Measurements from ENCODE around the gene KLHL33. TPM values are rescaled to one million over a fixed set of nuclear protein-coding genes. Genes with fewer than 3 reads are reported as not detected.

The KLHL33 gene
- total and polyA plus RNA-seq, 5 donors: 0.33 to 1.7 (median 0.68) TPM

DNA sequence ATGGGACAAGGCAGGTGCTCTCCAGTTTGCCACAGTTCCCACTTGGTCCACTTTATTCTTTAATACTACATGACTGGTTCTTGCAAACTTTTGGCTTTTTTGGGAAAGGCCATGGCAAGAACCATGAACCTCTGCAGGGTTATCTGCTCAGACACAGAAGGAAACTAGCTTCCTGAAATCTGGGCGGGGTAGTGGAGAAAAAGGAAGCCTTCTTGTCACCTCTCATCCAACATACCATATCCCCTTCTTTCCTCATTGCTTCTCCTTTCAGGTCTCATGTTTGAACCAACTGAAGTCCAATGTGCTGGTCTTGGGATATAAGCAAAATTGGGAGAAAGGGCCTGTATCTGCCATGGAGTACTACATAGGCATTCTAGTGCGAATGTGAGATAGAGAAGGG, 5.5 kb upstream of the KLHL33 start:
- H3K4me1 ChIP-seq (ENCODE audit: control insufficient read depth, insufficient read depth, low read length): no peaks in the 10 kb centered on the region
- DNase-seq (no peak), ATAC-seq (no peak)
- no peaks in the 10 kb centered on the region for H3K9me3 ChIP-seq (ENCODE audit: control insufficient read depth, low read length)
- no peak overlapping the region for H3K4me3 ChIP-seq (ENCODE audit: low read length)
- WGBS: 79% methylated on average over 2 of the region's 2 CpGs
- no peaks in the 10 kb centered on the region for H3K27me3 ChIP-seq (ENCODE audit: control insufficient read depth, insufficient read depth)
- H3K27ac ChIP-seq (ENCODE audit: low read length): no peak overlapping the region
- intact Hi-C loops (cut with DNase I): no loop called here

DNA sequence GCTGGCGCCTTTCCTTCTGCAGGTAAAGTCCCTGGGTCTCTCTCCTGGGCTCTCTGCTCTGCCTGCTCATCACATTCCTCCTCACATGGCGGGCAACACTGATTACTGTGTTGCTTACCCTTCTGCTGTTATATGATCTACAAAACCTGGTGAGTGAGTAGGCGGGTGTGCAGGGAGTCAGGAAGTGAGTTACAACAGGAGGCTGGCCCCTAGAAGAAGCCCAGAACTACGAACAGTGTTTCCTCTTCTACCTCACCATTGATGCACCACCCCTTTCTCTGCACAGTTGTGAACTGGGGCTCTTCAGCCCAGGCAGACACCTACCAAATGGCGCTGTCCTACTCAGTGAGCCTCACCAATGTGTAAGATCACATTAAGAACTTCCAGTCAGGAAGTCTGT, 4.9 kb upstream of the KLHL33 start:
- Histone ChIP-seq H3K9me3 (ENCODE audit: control insufficient read depth, low read length) (no peaks in the 10 kb centered on the region), H3K4me3 (ENCODE audit: low read length) (no peak overlapping the region), H3K27me3 (ENCODE audit: control insufficient read depth, insufficient read depth) (no peaks in the 10 kb centered on the region), H3K27ac (ENCODE audit: low read length) (no peak overlapping the region), H3K4me1 (ENCODE audit: control insufficient read depth, insufficient read depth, low read length) (no peaks in the 10 kb centered on the region)
- ATAC-seq: no peak
- no peak for DNase-seq
- intact Hi-C loops (cut with DNase I): no loop called here
- 70% methylated on average over 5 of the region's 5 CpGs for WGBS

- DNase-seq (no peak), ATAC-seq (no peak)
- Histone ChIP-seq H3K4me1 (ENCODE audit: control insufficient read depth, insufficient read depth, low read length) (no peaks in the 10 kb centered on the region), H3K27ac (ENCODE audit: low read length) (no peak overlapping the region), H3K4me3 (ENCODE audit: low read length) (no peak overlapping the region), H3K27me3 (ENCODE audit: control insufficient read depth, insufficient read depth) (no peaks in the 10 kb centered on the region), H3K9me3 (ENCODE audit: control insufficient read depth, low read length) (no peaks in the 10 kb centered on the region)
- intact Hi-C loops (cut with DNase I): no loop called here
- 81% methylated on average over 5 of the region's 5 CpGs for WGBS
Observed at GRCh38 chr14:20440465-20440864, 4.5 kb upstream of the KLHL33 start.

- Histone ChIP-seq H3K4me1 (ENCODE audit: control insufficient read depth, insufficient read depth, low read length) (no peaks in the 10 kb centered on the region), H3K27ac (ENCODE audit: low read length) (no peak overlapping the region), H3K4me3 (ENCODE audit: low read length) (no peak overlapping the region), H3K9me3 (ENCODE audit: control insufficient read depth, low read length) (no peaks in the 10 kb centered on the region), H3K27me3 (ENCODE audit: control insufficient read depth, insufficient read depth) (no peaks in the 10 kb centered on the region)
- DNase-seq (no peak), ATAC-seq (no peak)
- 90% methylated on average over 7 of the region's 7 CpGs for WGBS
- intact Hi-C loops (cut with DNase I): no loop called here
Observed at GRCh38 chr14:20438664-20439063, 2.7 kb upstream of the KLHL33 start.

- H3K4me3 ChIP-seq (ENCODE audit: low read length): no peak overlapping the region
- DNase-seq: no peak
Observed at GRCh38 chr14:20436363-20436755, 393 bp upstream of the KLHL33 start.

GRCh38 chr14:20434701-20435581, 1.0 kb downstream of the KLHL33 start:
- Histone ChIP-seq H3K27ac (ENCODE audit: low read length) (peak overlapping the region; percentile 43), H3K4me1 (ENCODE audit: control insufficient read depth, insufficient read depth, low read length) (peaks cover 3% of the 10 kb centered on the region), H3K27me3 (ENCODE audit: control insufficient read depth, insufficient read depth) (no peaks in the 10 kb centered on the region), H3K9me3 (ENCODE audit: control insufficient read depth, low read length) (no peaks in the 10 kb centered on the region), H3K4me3 (ENCODE audit: low read length) (peak overlapping the region; percentile 68)
- DNase-seq (peak; percentile 79 to 92 (median 88)), ATAC-seq (peak; percentile 80 to 86)
- WGBS: 21% methylated on average over 44 of the region's 44 CpGs
- intact Hi-C loops (cut with DNase I): no loop called here

More at GRCh38 chr14:20436363-20436755, 393 bp upstream of the KLHL33 start:
- H3K4me1 ChIP-seq (ENCODE audit: control insufficient read depth, insufficient read depth, low read length): no peaks in the 10 kb centered on the region
- H3K27ac ChIP-seq (ENCODE audit: low read length): no peak overlapping the region
- ATAC-seq: no peak
- no peaks in the 10 kb centered on the region for H3K27me3 ChIP-seq (ENCODE audit: control insufficient read depth, insufficient read depth)
- intact Hi-C loops (cut with DNase I): no loop called here
- 92% methylated on average over 4 of the region's 4 CpGs for WGBS
- H3K9me3 ChIP-seq (ENCODE audit: control insufficient read depth, low read length): no peaks in the 10 kb centered on the region

DNA sequence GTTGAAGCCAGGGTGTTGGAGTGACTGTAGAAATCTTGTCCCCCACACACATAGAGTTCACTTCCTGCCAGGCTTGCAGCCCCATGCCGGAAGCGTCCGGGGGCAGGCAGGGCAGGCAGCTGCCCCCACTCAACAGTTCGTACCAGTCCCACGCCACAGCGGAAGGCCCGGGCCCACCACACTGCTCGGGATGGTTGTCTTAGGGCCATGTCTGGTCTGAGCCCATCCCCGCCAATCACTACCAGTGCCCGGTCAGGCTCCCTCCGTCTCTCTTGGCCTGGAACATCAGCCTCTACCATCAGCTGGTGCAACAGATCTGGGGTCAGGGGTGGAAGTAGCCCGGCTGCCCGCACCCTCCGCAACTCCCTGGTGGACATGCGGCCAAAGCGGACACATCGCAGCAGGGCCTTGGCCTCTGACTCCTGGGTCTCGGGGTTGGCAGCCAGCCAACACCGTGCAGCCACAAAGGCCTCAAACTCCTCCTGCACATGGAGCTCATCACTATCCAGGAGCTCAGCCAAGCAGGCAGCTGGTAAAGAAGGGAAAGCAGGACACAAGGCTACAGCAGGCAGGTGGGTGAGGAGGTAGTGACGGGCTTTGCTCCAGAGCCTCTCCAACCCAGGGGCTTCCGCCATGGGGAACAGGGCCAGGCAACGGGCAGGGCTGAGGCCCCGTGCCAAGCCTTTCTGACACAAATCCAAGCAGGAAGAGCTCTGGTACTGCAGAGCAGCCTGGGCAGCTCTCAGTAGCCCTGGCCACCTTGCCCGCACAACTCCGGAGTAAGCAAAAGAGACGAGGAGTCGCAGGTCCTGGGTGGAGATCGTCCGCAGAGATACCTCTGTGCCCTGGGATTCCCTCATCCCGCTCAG, 5.9 kb downstream of the KLHL33 start:
- Histone ChIP-seq H3K27me3 (ENCODE audit: control insufficient read depth, insufficient read depth) (no peaks in the 10 kb centered on the region), H3K9me3 (ENCODE audit: control insufficient read depth, low read length) (no peaks in the 10 kb centered on the region), H3K27ac (ENCODE audit: low read length) (no peak overlapping the region), H3K4me3 (ENCODE audit: low read length) (no peak overlapping the region), H3K4me1 (ENCODE audit: control insufficient read depth, insufficient read depth, low read length) (peaks cover 5% of the 10 kb centered on the region)
- ATAC-seq (no peak), DNase-seq (no peak)
- intact Hi-C loops (cut with DNase I): no loop called here
- WGBS: 77% methylated on average over 30 of the region's 30 CpGs

- Histone ChIP-seq H3K27ac (ENCODE audit: low read length) (no peak overlapping the region), H3K4me1 (ENCODE audit: control insufficient read depth, insufficient read depth, low read length) (peaks cover 5% of the 10 kb centered on the region), H3K4me3 (ENCODE audit: low read length) (no peak overlapping the region), H3K9me3 (ENCODE audit: control insufficient read depth, low read length) (no peaks in the 10 kb centered on the region), H3K27me3 (ENCODE audit: control insufficient read depth, insufficient read depth) (no peaks in the 10 kb centered on the region)
- 38% methylated on average over 5 of the region's 5 CpGs for WGBS
- intact Hi-C loops (cut with DNase I): no loop called here
- DNase-seq (peak in 1 of 3 donors; percentile 57), ATAC-seq (peak in 1 of 2 donors; percentile 20)
Observed at GRCh38 chr14:20428802-20429201, 7.2 kb downstream of the KLHL33 start.

DNA sequence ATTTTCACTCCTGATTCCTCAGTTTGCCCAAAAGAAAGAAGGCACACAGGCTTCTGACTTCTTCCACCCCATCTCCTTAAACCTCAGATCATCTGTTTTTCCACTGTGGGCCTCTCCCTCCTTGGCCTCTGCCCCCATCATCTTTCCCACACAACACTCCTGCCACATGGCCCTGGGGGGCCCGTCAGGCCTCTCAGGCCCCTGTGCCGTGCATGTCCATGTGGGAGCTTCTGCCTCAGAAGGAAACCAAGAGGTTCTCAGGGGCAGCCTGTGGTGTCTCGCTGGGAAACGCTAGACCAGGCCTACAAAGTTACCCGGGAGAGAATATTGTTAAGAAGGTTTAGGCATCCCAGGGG, 8.0 kb downstream of the KLHL33 start:
- Histone ChIP-seq H3K9me3 (ENCODE audit: control insufficient read depth, low read length) (no peaks in the 10 kb centered on the region), H3K4me1 (ENCODE audit: control insufficient read depth, insufficient read depth, low read length) (peaks cover 5% of the 10 kb centered on the region), H3K4me3 (ENCODE audit: low read length) (no peak overlapping the region), H3K27ac (ENCODE audit: low read length) (no peak overlapping the region), H3K27me3 (ENCODE audit: control insufficient read depth, insufficient read depth) (no peaks in the 10 kb centered on the region)
- no peak for ATAC-seq
- intact Hi-C loops (cut with DNase I): no loop called here
- 75% methylated on average over 5 of the region's 5 CpGs for WGBS
- no peak for DNase-seq

- Histone ChIP-seq H3K4me3 (ENCODE audit: low read length) (no peak overlapping the region), H3K9me3 (ENCODE audit: control insufficient read depth, low read length) (no peaks in the 10 kb centered on the region), H3K27ac (ENCODE audit: low read length) (no peak overlapping the region), H3K4me1 (ENCODE audit: control insufficient read depth, insufficient read depth, low read length) (peaks cover 5% of the 10 kb centered on the region), H3K27me3 (ENCODE audit: control insufficient read depth, insufficient read depth) (no peaks in the 10 kb centered on the region)
- peak; percentile 61 to 78 for ATAC-seq
- WGBS: 62% methylated on average over 5 of the region's 5 CpGs
- no peak for DNase-seq
- intact Hi-C loops (cut with DNase I): no loop called here
Observed at GRCh38 chr14:20427231-20428009, 8.5 kb downstream of the KLHL33 start.
